Embryonic facial prominence (tissue), 1 donor: ENCODE results near the gene DLGAP5.
A peak's percentile ranks its signal among the peaks of the same experiment; 100 is the strongest.

Experiments
- DNase-seq: peaks from one replicate; pipeline ENCODE4 v3.0.0-alpha.2; 2016; ENCODE audit errors: extremely low spot score

Gene DLGAP5

GRCh38 chr14:55191203-55192053, at the start of gene DLGAP5:
Gene DLGAP5 (minus strand): TSS chr14:55191585. CDS start chr14:55189179, 2,406 bp downstream.
- peak; percentile 96 for DNase-seq

DNA sequence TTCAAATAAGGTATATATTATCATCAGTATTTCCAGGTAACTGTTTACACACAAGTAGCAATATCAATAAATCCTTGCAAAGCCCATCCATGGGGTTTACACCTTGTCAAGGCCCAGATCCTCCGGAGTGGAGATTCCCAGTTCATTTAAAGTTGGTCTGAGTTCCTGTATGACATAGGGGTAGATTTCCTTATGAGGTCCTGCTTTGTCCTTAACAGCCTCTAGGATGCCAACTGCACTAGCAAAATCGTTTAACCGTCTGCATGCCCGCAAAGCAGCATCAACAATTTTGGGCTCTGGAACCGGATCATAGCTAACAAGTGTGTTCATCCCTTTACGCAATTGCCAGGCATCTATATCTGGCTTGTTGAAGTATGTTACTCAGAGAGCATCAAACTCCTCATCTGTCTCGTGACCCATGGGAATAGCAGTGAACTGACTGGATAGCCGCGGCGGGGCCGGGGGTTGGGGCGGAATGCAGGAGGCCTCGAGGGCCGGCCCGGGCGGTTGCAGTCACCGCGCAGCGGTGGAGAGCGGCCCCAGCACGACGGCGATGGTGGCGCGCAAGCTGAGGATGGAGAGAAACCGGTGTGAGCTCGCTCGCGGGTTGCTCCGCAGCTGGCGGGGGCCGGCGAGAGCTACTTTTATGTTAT, 49.3 kb upstream of the DLGAP5 start:
- no peak for DNase-seq

DNA sequence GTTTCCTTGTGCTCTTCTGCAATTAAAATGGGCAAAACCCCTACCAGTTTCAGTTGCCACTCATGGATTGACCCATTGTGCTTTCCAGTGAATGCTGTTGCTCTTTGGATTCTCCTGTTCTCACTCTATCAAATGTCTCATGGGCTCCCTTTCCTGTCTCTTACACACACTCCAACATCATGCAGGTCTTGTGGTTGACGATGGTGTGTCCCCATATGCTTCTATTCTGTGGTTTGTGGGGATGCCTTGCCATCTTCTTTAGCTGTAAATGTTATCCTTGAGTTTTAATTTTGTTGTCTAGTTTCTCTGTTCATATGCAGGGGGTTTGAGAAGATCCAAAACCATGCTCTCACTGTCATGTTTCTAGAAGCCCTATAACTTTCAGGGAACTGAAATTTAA, 47.9 kb upstream of the DLGAP5 start:
- DNase-seq: no peak

DNA sequence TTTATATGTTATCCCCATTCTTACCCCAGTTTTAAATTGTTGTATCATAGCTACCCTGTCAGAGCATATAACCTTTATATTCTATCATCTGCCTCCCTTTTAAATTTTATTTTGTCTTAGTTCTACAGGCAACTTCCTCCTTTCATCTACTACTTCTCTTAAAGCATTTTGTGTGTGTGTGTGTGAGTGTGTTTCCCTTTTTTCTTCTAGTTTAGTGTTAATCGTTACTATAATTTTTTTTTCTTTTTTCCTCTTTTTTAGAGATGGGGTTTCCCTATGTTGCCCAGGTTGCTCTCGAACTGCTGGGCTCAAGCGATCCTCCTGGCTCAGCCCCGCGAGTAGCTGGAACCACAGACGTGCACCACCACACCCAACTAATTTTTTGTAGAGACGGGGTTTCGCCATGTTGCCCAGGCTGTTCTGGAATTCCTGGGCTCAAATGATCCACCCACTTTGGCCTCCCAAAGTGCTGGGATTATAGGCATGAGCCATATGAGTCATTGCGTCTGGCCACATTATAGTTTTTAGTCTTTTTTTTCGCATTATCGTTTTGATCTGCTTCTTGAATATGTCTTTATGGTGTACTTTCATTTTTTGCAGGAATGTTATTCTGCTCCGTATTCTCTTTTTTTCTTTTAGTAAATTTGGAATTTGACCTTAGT, 46.8 kb upstream of the DLGAP5 start:
- DNase-seq: no peak

DNA sequence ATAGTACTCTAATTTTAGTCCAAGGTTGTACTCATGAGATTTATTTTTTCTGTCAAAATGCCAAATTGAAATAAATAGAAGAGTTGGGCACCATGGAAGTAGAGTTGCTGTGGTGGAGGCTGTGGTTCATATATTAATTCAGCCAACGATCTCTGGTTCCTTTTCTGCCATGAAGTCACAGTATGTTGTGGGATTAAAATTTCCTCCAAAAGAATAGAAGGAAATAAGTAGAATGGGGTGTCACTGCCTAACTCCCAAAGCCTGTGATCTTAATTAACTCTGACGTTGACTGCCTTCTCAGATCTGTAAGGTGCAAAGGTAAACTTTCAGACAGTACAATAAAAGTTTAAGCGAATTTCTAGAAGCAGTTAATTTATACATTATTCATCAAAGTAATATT, 42.2 kb upstream of the DLGAP5 start:
- DNase-seq: no peak

DNA sequence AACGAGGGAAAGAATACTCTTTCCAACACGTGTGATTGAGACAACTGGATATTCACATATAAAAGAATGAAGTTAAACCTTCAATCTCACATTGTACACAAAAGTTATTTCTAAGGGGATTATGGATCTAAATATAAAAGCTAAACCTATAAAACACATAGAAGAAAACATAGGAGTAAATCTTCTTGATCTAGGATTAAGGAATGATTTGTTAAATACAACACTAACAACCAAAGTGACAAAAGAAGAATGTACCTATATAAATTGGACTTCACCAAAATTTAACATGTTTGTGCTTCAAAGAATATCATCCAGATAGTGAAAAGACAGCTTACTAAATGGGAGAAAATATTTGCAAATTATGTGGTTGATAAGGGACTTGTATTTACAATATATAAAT, 36.9 kb upstream of the DLGAP5 start:
- DNase-seq: no peak

- DNase-seq: no peak
Observed at GRCh38 chr14:55223364-55223763, 32.0 kb upstream of the DLGAP5 start.

GRCh38 chr14:55221968-55222367, 30.6 kb upstream of the DLGAP5 start:
- DNase-seq: no peak

DNA sequence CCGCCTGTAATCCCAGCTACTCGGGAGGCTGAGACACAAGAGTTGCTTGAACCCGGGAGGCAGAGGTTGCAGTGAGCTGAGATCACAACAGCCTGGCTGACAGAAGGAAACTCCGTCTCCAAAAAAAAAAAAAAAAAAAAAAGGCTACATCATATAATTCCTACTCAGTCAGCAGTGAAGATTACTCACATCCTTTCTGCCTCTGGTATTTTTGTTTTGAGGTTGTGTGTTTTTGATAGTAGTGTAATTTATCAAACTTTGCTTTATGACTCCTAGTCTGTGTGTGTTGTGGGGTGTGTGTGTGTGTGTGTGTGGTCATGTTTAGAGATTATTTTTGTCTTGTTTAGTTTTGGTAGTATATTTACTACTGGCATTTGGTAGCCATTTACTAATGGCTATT, 29.8 kb upstream of the DLGAP5 start:
- no peak for DNase-seq

DNA sequence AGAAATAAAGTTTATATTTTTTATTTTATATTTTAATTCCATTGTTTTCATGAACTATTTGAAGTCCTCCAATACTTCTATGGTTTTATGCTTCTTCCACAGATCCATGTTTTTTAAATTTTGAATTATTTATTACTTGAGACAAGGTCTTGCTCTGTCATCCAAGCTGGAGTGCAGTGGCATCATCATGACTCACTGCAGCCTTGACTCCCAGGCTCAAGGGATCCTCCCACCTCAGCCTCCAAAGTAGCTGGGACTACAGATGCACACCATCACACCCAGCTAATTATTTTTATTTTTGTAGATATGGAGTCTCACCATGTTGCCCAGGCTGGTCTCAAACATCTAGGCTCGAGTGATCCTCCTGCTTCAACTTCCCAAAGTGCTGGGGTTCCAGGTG, 28.8 kb upstream of the DLGAP5 start:
- DNase-seq: no peak

GRCh38 chr14:55212634-55213033, 21.2 kb upstream of the DLGAP5 start:
- DNase-seq: no peak

DNA sequence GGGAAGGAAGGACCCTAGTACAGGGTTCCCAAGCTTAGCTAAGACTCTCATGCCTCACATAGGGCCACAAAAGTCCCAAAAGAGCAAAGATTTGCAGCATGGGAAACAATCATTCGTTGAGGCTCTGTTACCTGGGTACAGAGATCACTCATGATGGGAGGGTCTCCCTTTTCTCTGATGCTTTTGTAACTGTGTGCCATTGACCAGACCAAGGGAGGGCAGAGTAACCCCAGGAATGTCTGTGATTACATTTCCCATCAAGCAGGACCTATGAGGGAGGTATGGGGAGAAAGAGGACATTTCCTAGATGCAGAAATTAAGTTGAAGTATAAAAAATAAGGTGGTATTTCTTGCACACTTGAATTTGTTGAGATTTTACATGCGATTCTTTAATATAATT, 16.4 kb upstream of the DLGAP5 start:
- no peak for DNase-seq

DNA sequence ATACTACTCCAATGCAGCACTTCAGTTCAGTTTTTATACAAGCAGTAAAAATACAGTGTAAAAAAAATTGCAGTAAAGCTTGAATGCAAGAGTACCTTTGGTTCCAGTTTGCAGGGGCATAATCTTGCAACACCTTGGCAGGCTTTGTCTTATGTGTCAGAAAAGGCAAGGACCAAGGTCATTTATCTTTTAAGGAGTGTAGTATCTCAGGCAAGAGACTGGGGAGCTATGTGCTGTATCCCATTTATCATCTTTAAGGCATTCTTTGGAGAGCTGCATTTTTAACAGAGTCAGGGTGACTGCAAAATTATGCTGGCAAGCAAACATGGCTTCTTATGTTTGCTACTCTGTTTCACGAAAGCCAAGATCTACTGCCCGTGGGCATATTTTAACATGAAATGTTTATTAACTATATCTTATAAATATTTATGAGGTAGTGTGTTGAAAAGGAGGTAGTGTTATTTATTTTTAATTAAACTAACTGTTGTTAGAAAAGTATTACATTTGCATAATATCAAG, 14.8 kb upstream of the DLGAP5 start:
- no peak for DNase-seq

GRCh38 chr14:55201219-55202101, 10.1 kb upstream of the DLGAP5 start:
- no peak for DNase-seq

DNA sequence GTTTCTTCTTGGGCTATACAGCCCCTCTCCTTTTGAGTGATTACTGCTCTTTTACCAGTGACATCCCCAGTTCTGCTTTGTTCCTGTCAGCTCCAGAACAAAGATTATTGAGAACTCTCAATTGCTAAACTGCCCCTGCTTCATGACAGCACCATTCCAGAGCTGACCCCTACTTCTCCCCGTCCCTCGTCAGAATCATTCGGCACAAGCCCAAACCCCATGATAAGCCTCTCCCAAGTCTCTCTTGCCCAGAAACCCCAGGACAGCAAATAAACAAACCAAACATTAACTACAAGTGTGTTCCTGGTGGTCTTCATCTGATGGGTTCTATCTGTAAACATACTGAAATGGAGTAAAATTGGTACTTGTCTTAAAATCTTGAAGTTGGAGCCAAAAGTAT, 9.3 kb upstream of the DLGAP5 start:
- no peak for DNase-seq

DNA sequence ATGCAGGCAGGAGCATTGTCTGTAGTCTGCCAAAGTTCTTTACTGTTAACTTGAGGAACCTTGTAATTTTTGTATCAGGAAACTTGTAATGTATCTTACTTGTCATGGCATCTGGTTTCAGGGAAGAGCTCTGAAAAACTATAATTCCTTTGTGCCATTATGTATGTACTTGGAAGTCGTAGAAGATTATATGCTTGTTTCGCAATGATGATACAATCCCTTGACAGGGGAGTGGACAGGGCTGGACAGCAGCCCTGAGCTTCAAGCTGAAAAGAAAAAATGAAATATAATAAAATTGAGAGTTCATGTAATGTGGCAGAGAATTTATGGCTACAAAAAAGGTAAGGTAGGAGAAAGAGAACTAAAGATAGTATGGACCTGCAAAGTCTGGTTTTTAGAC, 7.4 kb upstream of the DLGAP5 start:
- no peak for DNase-seq

- DNase-seq: no peak
Observed at GRCh38 chr14:55194656-55195355, 3.4 kb upstream of the DLGAP5 start.

GRCh38 chr14:55192054-55192621, 753 bp upstream of the DLGAP5 start:
- DNase-seq: no peak

- no peak for DNase-seq
Observed at GRCh38 chr14:55190906-55191202, 531 bp downstream of the DLGAP5 start.

- DNase-seq: no peak
Observed at GRCh38 chr14:55188686-55189295, 2.6 kb downstream of the DLGAP5 start.
